Mucosa of gallbladder (tissue), 1 donor: Measurements from ENCODE around the gene EXO5. TPM values are rescaled to one million over a fixed set of nuclear protein-coding genes. Genes with fewer than 3 reads are reported as not detected.
A peak's percentile ranks its signal among the peaks of the same experiment; 100 is the strongest.
"Not testable (repeated sequence)": the region's sequence is repeated elsewhere in the genome, so short reads cannot be mapped to it uniquely, and the experiment has no call there.

ENCODE experiments used
- DNase-seq: peaks from one replicate; pipeline ENCODE4 v3.0.0-alpha.2; 2020; ENCODE audit warnings: low spot score
- total RNA-seq: library from RNA; stranded (reverse); gene quantifications from one replicate; pipeline ENCODE4 v1.2.1, GENCODE V29; 2021
- donor health status: DM: no; HTN: no; CAD: no.

The EXO5 gene, protein sequence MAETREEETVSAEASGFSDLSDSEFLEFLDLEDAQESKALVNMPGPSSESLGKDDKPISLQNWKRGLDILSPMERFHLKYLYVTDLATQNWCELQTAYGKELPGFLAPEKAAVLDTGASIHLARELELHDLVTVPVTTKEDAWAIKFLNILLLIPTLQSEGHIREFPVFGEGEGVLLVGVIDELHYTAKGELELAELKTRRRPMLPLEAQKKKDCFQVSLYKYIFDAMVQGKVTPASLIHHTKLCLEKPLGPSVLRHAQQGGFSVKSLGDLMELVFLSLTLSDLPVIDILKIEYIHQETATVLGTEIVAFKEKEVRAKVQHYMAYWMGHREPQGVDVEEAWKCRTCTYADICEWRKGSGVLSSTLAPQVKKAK
- 6.3 TPM for total RNA-seq

DNA sequence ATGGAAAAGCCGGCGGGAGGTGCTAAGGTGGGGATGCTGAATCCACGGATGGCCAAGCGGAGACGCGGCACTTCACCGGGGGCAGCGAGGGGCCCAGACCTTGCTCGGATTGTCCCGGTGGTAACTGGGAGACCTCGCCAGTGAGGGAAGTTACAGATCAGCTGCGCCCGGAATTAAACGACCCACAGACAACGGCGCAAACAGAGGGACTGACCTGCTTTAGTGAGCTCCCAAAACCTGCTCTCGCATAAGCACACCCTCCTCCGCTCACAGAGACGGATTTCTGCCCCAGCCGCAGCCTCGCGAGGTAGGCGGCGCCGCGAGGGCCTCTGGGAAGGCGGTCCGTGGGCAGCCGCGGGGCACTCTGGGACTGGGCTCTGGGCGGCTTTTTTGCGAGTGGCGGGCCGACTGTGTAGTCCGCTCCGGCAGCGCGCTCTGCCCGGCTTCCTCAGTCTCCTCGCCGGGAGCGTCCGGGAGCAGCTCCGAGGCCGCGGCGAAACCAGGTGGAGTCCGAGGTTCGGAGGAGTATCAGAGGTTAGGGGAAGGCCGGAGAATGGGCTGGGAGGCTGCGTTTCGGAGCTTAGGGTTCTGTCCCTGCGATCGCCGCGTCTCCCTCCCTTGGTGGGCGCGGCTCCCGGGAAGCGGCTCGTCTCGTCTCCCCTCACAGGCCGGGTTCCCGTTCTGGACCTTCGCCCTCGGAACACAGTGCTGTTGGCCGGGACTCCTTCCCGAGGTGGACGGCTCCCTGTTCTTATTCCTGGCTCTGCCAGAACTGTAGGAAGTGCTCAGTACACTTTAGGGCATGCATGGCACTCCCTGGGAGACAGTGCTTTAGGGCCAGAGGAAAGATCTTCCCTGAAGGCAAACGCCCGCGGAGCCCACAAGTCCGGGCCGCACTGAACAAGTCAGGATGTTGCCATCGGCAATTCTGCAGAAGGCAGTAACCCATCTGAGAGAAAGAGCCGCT, at the start of gene EXO5:
Gene EXO5, plus strand, starts transcription at position 393 of the 967 bp plus-strand sequence. CDS start 5,778 bp downstream, outside the sequence.
- peak; percentile 81 for DNase-seq

DNA sequence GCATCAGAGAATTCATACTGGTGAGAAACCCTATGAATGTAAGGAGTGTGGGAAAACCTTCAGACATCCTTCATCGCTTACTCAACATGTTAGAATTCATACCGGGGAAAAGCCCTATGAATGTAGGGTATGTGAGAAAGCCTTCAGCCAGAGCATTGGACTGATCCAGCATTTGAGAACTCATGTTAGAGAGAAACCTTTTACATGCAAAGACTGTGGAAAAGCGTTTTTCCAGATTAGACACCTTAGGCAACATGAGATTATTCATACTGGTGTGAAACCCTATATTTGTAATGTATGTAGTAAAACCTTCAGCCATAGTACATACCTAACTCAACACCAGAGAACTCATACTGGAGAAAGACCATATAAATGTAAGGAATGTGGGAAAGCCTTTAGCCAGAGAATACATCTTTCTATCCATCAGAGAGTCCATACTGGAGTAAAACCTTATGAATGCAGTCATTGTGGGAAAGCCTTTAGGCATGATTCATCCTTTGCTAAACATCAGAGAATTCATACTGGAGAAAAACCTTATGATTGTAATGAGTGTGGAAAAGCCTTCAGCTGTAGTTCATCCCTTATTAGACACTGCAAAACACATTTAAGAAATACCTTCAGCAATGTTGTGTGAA, 45.5 kb upstream of the EXO5 start:
- no peak for DNase-seq

DNA sequence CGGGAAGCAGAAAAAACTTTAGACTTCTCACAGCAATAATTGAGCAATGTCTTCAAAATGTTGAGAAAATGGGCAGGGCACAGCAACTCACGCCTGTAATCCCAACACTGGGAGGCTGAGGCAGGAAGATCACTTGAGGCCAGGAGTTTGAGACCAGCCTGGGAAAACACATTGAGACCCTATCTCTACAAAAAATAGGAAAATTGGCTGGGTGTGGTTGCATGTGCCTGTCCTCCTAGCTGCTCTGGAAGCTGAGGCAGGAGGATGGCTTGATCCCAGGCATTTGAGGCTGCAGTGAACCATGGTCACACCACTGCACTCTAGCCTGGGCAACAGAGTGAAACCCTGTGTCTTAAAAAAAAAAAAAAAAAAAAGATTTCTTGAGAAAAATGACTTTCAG, 39.2 kb upstream of the EXO5 start:
- no peak for DNase-seq

GRCh38 chr1:40475268-40475667, 33.3 kb upstream of the EXO5 start:
- DNase-seq: no peak

DNA sequence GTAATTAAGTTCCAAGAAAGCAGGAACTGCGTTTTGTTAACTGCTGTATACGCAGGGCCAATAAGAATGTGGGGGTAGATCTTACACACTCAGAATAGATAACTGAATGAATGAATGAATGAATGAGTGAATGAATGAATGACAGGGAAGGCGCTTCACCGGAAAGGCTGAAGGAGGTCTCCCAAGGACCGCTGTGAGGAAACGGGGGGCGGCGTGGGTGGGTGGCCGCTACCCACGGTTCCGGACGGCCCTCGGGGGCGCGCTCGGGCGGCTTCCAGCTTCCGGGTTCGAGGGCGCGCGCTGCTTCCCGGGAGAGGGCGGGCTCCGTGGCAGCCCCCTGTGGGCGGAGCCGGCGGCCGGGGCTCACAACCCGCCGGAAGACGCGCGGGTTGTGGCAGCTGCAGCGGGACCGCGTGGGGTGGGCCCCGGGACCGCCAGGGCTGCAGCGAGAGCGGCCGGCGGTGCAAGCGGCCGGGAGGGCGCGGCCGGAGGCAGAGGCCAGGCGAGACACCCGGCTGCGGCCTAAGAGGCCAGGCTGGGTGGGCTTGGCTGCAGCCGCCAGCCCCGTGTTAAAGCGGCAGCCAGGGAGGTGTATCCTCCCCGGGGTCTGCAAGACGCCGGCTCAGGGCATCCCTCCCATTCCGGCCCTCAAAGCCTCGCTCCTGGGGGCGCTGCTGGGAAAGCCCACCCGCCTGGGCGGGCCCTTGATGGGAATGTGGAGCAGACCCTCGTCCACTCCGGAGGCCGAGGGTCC, 31.5 kb upstream of the EXO5 start, which contains the start of gene ZFP69:
Gene ZFP69, plus strand, starts transcription at position 367 of the 754 bp plus-strand sequence. CDS start 2,072 bp downstream, outside the sequence.
- peak; percentile 53 for DNase-seq

GRCh38 chr1:40477678-40478053, 30.9 kb upstream of the EXO5 start:
- DNase-seq: no peak

DNA sequence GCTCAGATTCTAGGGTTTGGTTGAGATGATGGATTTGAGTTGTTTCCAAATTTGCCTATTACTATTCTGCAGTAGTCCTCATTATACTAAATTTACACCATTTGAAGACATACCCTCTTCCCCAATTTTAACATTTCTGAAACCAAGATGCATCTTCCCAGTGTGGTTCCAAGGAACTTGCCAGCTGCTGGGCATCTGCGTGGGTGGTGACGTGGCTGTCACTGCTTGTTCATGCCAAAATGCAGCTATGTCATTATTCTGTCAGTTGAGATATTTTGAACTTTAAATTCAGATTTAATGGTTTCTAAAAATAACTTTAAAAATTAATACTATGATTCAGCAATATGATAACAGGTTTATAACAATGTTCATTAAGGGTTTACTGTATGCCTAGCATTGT, 30.3 kb upstream of the EXO5 start:
- no peak for DNase-seq

- DNase-seq: no peak
Measured at GRCh38 chr1:40479156-40479555, 29.4 kb upstream of the EXO5 start.

DNA sequence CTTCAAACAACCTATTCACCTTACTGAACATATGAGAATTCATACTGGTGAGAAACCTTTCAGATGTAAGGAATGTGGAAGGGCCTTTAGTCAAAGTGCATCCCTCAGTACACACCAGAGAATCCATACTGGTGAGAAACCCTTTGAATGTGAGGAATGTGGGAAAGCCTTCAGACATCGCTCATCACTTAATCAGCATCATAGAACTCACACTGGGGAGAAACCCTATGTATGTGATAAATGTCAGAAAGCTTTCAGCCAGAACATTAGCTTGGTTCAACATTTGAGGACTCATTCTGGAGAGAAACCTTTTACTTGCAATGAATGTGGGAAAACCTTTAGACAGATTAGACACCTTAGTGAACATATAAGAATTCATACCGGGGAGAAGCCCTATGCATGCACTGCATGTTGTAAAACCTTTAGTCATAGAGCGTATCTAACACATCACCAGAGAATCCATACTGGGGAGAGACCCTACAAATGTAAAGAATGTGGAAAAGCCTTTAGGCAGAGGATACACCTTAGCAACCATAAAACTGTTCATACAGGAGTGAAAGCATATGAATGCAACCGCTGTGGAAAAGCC, 13.2 kb upstream of the EXO5 start:
- DNase-seq: no peak

DNA sequence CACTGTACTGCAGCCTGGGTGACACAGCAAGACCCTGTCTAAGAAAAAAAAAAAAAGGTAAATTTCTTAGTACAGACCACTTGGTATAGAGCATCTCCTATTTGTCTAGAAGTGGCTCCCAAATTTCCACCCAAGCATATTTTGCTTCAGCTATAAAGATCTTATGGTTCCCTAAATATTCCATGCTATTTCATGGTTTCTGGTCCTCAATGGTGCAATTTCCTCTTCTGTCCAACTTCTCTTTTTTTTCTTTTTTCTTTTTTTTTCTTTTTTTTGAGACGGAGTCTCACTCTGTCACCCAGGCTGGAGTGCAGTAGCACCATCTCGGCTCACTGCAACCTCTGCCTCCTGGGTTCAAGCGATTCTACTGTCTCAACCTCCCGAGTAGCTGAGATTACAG, 5.9 kb upstream of the EXO5 start:
- DNase-seq: not testable (repeated sequence)

GRCh38 chr1:40507973-40508372, 594 bp upstream of the EXO5 start:
- no peak for DNase-seq

DNA sequence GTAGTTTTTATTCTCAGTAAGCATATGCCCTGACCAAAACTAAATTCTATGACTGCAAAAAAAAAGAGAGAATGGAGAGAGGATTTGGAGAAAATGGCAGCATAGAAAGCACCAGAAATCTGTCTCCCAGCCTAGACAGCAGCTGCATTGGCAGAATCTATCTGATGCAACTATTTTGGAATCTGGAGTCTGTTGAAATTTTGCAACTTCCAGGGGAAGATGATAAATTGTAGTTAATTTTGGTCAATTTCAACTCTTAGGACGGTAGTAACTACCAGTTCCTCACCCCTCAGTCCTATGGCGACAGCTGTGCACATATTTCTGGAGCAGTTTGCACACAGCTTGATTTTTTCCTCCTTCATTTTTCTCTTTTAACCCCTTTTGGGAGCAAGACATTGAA, 10.9 kb downstream of the EXO5 start:
- no peak for DNase-seq

DNA sequence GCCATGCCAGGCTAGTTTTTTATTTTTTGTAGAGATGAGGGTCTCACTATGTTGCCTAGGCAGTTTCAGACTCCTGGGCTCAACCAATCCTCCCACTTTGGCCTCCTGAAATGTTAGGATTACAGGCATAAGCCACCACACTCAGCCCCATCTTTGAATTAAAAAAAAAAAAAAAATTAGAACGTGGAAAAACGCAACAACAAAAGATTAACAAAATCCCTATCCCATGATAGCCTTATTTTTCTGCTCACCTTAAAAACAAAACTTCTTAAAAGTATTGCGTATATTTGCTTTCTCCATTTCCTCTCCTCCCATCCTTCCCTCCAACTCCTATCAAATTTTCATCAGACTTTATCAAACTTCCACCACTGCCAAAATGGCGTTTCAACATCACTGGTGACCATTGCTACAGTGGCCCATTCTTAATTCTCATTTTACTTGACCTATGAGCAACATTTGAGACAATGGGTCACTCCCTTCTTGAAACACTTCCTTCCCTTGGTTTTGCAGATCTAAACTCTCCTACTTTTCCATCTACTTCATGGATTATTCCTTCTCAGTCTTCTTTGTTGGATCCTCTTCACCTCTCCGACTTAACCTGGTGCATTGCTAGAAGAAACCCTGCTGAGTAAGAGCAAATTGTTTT, 22.3 kb downstream of the EXO5 start:
- DNase-seq: no peak

DNA sequence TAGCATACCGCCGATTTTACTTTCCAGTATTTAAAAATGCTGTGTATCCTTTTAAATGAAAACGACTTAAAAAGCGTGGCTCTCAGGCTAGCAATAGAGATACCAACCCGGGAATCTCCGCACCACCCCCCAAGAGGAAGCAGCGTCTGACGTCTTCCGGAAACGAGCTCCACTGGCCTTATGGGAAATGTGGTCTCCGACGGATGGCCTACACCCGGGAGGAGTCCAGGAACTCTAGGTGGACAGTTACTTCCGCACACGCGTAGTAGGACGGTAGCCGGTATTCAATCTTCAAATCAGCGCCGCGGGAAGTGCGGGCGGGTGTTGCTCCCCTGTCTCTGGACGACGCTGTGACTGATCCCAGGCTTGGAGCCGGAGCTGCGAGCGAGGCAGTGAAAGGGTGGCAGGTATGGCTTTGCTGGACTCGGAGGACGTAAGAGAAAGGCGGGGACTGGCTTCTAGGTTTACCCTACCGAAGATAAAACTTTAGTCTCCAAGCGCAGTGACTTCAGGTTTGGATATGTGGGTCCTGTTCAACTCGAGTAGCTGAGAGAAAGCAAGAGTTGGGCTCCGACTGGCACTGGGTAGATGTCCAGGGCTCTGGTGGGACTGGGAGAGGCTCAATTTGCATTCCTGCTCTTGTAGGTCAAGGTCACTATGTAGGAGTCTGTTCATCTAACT, 23.0 kb downstream of the EXO5 start, which contains the start of gene ZNF684:
Gene ZNF684, plus strand, starts transcription at position 257 of the 681 bp plus-strand sequence. CDS start 1,530 bp downstream, outside the sequence.
- DNase-seq: peak; percentile 93

- DNase-seq: no peak
Measured at GRCh38 chr1:40532062-40532389, 23.5 kb downstream of the EXO5 start.

GRCh38 chr1:40532844-40533424, 24.4 kb downstream of the EXO5 start:
- no peak for DNase-seq

DNA sequence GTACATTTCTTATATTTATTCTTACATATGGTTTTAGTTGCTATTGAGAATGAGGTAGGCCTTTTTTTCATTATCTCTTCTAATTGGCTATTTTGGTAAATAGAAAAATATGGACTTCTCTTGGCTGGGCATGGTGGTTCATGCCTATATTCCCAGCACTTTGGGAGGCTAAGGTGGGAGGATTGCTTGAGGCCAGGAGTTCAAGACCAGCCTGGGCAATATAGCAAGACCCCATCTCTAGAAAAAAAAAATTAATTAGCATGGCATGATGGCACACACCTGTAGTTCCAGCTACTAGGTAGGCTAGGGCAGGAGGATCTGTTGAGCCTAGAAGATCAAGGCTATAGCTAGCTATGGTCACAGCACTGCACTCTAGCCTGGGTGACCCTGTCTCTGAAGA, 26.0 kb downstream of the EXO5 start:
- DNase-seq: no peak

- no peak for DNase-seq
Measured at GRCh38 chr1:40535732-40536131, 27.2 kb downstream of the EXO5 start.

- DNase-seq: no peak
Measured at GRCh38 chr1:40539338-40539737, 30.8 kb downstream of the EXO5 start.

- no peak for DNase-seq
Measured at GRCh38 chr1:40546957-40547356, 38.4 kb downstream of the EXO5 start.
